Ecto neural progenitor cell (in vitro differentiated cells): ENCODE measurements around the gene NCKAP1.
"Not testable (repeated sequence)": the region's sequence is repeated elsewhere in the genome, so short reads cannot be mapped to it uniquely, and the experiment has no call there.

ENCODE experiments used
- DNase-seq: peaks from one replicate; pipeline ENCODE4 v3.0.0-alpha.2; 2018; ENCODE audit warnings: low spot score

Gene NCKAP1

GRCh38 chr2:182912518-182912915, 125.7 kb downstream of the NCKAP1 start:
- no peak for DNase-seq

GRCh38 chr2:182911813-182912517, 126.3 kb downstream of the NCKAP1 start:
- DNase-seq = no peak

- DNase-seq = no peak
These were observed 127.3 kb downstream of the NCKAP1 start for GRCh38 chr2:182910965-182911364.

- DNase-seq = peak; percentile 56
These were observed 131.0 kb downstream of the NCKAP1 start for GRCh38 chr2:182907081-182907830.

- DNase-seq = no peak
These were observed 131.8 kb downstream of the NCKAP1 start for GRCh38 chr2:182906454-182906853.

- no peak for DNase-seq
These were observed 133.4 kb downstream of the NCKAP1 start for GRCh38 chr2:182904844-182905243.

- DNase-seq = no peak
These were observed 134.7 kb downstream of the NCKAP1 start for GRCh38 chr2:182903566-182903965.

- DNase-seq = no peak
These were observed 136.5 kb downstream of the NCKAP1 start for GRCh38 chr2:182901748-182902147.

- no peak for DNase-seq
These were observed 139.5 kb downstream of the NCKAP1 start for GRCh38 chr2:182898718-182899117.

GRCh38 chr2:182897137-182897536, 141.1 kb downstream of the NCKAP1 start:
- DNase-seq = no peak

- no peak for DNase-seq
These were observed 142.5 kb downstream of the NCKAP1 start for GRCh38 chr2:182895798-182896197.

- DNase-seq = no peak
These were observed 143.1 kb downstream of the NCKAP1 start for GRCh38 chr2:182895169-182895568.

GRCh38 chr2:182894174-182894573, 144.1 kb downstream of the NCKAP1 start:
- no peak for DNase-seq

GRCh38 chr2:182893666-182894065, 144.6 kb downstream of the NCKAP1 start:
- DNase-seq = no peak

GRCh38 chr2:182893035-182893434, 145.2 kb downstream of the NCKAP1 start:
- not testable (repeated sequence) for DNase-seq

- no peak for DNase-seq
These were observed 146.6 kb downstream of the NCKAP1 start for GRCh38 chr2:182891611-182892010.

- DNase-seq = no peak
These were observed 147.4 kb downstream of the NCKAP1 start for GRCh38 chr2:182890773-182891378.

- DNase-seq = no peak
These were observed 148.0 kb downstream of the NCKAP1 start for GRCh38 chr2:182890305-182890704.

- no peak for DNase-seq
These were observed 150.4 kb downstream of the NCKAP1 start for GRCh38 chr2:182887753-182888415.

- no peak for DNase-seq
These were observed 151.2 kb downstream of the NCKAP1 start for GRCh38 chr2:182887093-182887492.

GRCh38 chr2:182885771-182886170, 152.5 kb downstream of the NCKAP1 start:
- DNase-seq = no peak

- DNase-seq = no peak
These were observed 154.8 kb downstream of the NCKAP1 start for GRCh38 chr2:182883451-182883850.

- DNase-seq = not testable (repeated sequence)
These were observed 158.2 kb downstream of the NCKAP1 start for GRCh38 chr2:182880100-182880499.
